WTC11 (cell line): ENCODE data around the gene EIF3K. TPM values are rescaled to one million over a fixed set of nuclear protein-coding genes. Genes with fewer than 3 reads are reported as not detected.
A peak's percentile ranks its signal among the peaks of the same experiment; 100 is the strongest.

Experiments used
- ATAC-seq: fragments of 200-7000 bp; cut with Tn5 transposase; 2 replicates; pipeline ENCODE4 v1.10.0; 2021; ENCODE audit warnings: mild to moderate bottlenecking, moderate library complexity
- CTCF ChIA-PET: fragments of 300-600 bp; sonication (Branson Sonifier 250); formaldehyde crosslinking; loops from one replicate; lab custom pipeline; 2021; ENCODE audit warnings: antibody characterized with exemption; lab: Charles Lee
- POLR2A ChIA-PET: fragments of 350-600 bp; sonication (Branson Sonifier 250); formaldehyde crosslinking; loops from one replicate; lab custom pipeline; 2021; ENCODE audit warnings: antibody characterized with exemption; lab: Charles Lee
- DNase-seq: peaks from one replicate; pipeline ENCODE4 v3.0.0; 2021; ENCODE audit warnings: low spot score
- H3K27ac Mint-ChIP-seq: 2 replicates; pipeline ENCODE4 v1.8.0; 2021; ENCODE audit warnings: mixed read lengths
- H3K27me3 Mint-ChIP-seq: 2 replicates; pipeline ENCODE4 v1.8.0; 2021; ENCODE audit warnings: low read depth, mild to moderate bottlenecking, moderate library complexity, mixed read lengths
- H3K36me3 Mint-ChIP-seq: 2 replicates; pipeline ENCODE4 v1.8.0; 2021; ENCODE audit warnings: mixed read lengths
- H3K4me1 Mint-ChIP-seq: 2 replicates; pipeline ENCODE4 v1.8.0; 2022; ENCODE audit warnings: mixed read lengths
- H3K4me3 Mint-ChIP-seq: 2 replicates; pipeline ENCODE4 v1.8.0; 2021; ENCODE audit warnings: mild to moderate bottlenecking, moderate library complexity, mixed read lengths
- H3K9me3 Mint-ChIP-seq: 2 replicates; pipeline ENCODE4 v1.8.0; 2021; ENCODE audit warnings: mixed read lengths
- MXD4 ChIP-seq: fragments of 250-450 bp; sonication (Bioruptor Pico); IDR thresholded peaks from 2 replicates; pipeline ENCODE4 v1.8.0; 2021; ENCODE audit warnings: mild to moderate bottlenecking, moderate library complexity, borderline replicate concordance
- NFE2L1 ChIP-seq: sonication (generic); formaldehyde crosslinking; IDR thresholded peaks from 2 replicates; pipeline ENCODE4 v1.8.1; 2023; ENCODE audit warnings: missing genetic modification reagents
- NFYB ChIP-seq: sonication (generic); formaldehyde crosslinking; conservative IDR thresholded peaks from 2 replicates; pipeline ENCODE4 v1.8.0; 2022; ENCODE audit warnings: low read depth, missing genetic modification reagents
- PRRX2 ChIP-seq: fragments of 250-450 bp; sonication (Bioruptor Pico); IDR thresholded peaks from 2 replicates; pipeline ENCODE4 v1.8.0; 2021; ENCODE audit warnings: mild to moderate bottlenecking
- TEAD1 ChIP-seq: sonication (generic); formaldehyde crosslinking; IDR thresholded peaks from 2 replicates; pipeline ENCODE4 v1.8.0; 2022; ENCODE audit warnings: mild to moderate bottlenecking, missing genetic modification reagents
- ZNF263 ChIP-seq: sonication (generic); formaldehyde crosslinking; IDR thresholded peaks from 2 replicates; pipeline ENCODE4 v1.8.1; 2022; ENCODE audit warnings: low read depth, mild to moderate bottlenecking, moderate library complexity, missing genetic modification reagents
- ZNF396 ChIP-seq: fragments of 250-450 bp; sonication (Bioruptor Pico); IDR thresholded peaks from 2 replicates; pipeline ENCODE4 v1.8.0; 2021; ENCODE audit warnings: mild to moderate bottlenecking, moderate library complexity, borderline replicate concordance
- ZNF416 ChIP-seq: fragments of 250-450 bp; sonication (Bioruptor Pico); IDR thresholded peaks from 2 replicates; pipeline ENCODE4 v1.9.0; 2021; ENCODE audit warnings: mild to moderate bottlenecking, inconsistent platforms
- total RNA-seq: library from RNA; stranded (reverse); gene quantifications from 3 replicates; pipeline ENCODE4 v1.2.3, GENCODE V29; 2021
- TF ChIP-seq, protein P1 (sequence below): sonication (generic); formaldehyde crosslinking; IDR thresholded peaks from 2 replicates; pipeline ENCODE4 v1.8.0; 2023; ENCODE audit warnings: missing genetic modification reagents, mild to moderate bottlenecking, borderline replicate concordance
- TF ChIP-seq, protein P2 (sequence below): sonication (generic); formaldehyde crosslinking; IDR thresholded peaks from 2 replicates; pipeline ENCODE4 v1.8.0; 2023; ENCODE audit warnings: missing genetic modification reagents
- TF ChIP-seq, protein P3 (sequence below): sonication (generic); formaldehyde crosslinking; IDR thresholded peaks from 2 replicates; pipeline ENCODE4 v1.8.1; 2022; ENCODE audit warnings: low read depth, mild to moderate bottlenecking, moderate library complexity, missing genetic modification reagents, borderline replicate concordance
- TF ChIP-seq, protein P4 (sequence below): sonication (generic); formaldehyde crosslinking; IDR thresholded peaks from 2 replicates; pipeline ENCODE4 v1.8.1; 2023; ENCODE audit warnings: mild to moderate bottlenecking, missing genetic modification reagents
- TF ChIP-seq, protein P5 (sequence below): sonication (generic); formaldehyde crosslinking; IDR thresholded peaks from 2 replicates; pipeline ENCODE4 v1.8.0; 2022; ENCODE audit warnings: missing genetic modification reagents
- TF ChIP-seq, protein P6 (sequence below): fragments of 250-450 bp; sonication (Bioruptor Pico); IDR thresholded peaks from 2 replicates; pipeline ENCODE4 v1.9.0; 2021; ENCODE audit warnings: mild to moderate bottlenecking, borderline replicate concordance

Gene EIF3K
- total RNA-seq, 1 experiment from 2014 or later: 416 TPM

DNA sequence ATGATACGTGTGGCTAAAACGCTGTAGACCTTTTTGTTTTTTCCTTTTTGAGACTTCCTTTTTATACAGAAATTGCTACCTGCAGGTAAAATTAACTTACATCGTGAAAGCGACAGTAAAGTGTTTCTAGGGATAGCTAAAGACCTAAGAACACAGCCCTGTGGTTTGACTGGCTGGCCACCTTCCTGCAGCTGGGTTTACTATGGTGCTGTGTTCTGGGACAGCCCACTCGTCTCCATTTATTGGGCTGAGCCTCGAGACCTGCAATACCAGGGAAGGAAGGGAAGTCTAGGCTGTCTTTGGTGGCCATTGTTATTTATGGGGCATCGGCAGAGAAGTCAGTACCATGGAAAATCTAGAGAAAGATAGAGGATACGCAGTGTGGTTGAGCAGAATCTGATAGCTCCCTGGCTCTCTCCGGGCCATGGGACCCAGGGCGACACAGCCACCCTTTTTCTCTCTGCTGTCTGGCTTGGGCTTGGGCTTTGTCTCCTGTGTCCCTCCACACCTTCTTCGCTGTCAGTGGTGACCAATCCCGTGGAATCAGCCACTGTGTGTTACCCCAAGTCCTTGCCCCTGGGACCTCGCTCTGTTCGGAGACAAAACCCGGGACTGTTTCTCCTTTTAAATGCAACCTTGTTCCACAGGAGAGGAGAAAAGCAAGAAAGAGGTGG is 59.4 kb downstream of the EIF3K start:
- no peak overlapping the region for H3K4me3 Mint-ChIP-seq
- POLR2A ChIA-PET: no interaction called here
- TF ChIP-seq NFE2L1 (CRISPR knock-in tag): no peak
- no peak for TF ChIP-seq MXD4 (CRISPR knock-in tag)
- TF ChIP-seq, protein P1, sequence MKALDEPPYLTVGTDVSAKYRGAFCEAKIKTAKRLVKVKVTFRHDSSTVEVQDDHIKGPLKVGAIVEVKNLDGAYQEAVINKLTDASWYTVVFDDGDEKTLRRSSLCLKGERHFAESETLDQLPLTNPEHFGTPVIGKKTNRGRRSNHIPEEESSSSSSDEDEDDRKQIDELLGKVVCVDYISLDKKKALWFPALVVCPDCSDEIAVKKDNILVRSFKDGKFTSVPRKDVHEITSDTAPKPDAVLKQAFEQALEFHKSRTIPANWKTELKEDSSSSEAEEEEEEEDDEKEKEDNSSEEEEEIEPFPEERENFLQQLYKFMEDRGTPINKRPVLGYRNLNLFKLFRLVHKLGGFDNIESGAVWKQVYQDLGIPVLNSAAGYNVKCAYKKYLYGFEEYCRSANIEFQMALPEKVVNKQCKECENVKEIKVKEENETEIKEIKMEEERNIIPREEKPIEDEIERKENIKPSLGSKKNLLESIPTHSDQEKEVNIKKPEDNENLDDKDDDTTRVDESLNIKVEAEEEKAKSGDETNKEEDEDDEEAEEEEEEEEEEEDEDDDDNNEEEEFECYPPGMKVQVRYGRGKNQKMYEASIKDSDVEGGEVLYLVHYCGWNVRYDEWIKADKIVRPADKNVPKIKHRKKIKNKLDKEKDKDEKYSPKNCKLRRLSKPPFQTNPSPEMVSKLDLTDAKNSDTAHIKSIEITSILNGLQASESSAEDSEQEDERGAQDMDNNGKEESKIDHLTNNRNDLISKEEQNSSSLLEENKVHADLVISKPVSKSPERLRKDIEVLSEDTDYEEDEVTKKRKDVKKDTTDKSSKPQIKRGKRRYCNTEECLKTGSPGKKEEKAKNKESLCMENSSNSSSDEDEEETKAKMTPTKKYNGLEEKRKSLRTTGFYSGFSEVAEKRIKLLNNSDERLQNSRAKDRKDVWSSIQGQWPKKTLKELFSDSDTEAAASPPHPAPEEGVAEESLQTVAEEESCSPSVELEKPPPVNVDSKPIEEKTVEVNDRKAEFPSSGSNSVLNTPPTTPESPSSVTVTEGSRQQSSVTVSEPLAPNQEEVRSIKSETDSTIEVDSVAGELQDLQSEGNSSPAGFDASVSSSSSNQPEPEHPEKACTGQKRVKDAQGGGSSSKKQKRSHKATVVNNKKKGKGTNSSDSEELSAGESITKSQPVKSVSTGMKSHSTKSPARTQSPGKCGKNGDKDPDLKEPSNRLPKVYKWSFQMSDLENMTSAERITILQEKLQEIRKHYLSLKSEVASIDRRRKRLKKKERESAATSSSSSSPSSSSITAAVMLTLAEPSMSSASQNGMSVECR (CRISPR knock-in tag): no peak
- TF ChIP-seq, protein P2, sequence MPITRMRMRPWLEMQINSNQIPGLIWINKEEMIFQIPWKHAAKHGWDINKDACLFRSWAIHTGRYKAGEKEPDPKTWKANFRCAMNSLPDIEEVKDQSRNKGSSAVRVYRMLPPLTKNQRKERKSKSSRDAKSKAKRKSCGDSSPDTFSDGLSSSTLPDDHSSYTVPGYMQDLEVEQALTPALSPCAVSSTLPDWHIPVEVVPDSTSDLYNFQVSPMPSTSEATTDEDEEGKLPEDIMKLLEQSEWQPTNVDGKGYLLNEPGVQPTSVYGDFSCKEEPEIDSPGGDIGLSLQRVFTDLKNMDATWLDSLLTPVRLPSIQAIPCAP (CRISPR knock-in tag): no peak
- TF ChIP-seq, protein P3, sequence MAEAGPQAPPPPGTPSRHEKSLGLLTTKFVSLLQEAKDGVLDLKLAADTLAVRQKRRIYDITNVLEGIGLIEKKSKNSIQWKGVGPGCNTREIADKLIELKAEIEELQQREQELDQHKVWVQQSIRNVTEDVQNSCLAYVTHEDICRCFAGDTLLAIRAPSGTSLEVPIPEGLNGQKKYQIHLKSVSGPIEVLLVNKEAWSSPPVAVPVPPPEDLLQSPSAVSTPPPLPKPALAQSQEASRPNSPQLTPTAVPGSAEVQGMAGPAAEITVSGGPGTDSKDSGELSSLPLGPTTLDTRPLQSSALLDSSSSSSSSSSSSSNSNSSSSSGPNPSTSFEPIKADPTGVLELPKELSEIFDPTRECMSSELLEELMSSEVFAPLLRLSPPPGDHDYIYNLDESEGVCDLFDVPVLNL (CRISPR knock-in tag): no peak
- TF ChIP-seq, protein P4, sequence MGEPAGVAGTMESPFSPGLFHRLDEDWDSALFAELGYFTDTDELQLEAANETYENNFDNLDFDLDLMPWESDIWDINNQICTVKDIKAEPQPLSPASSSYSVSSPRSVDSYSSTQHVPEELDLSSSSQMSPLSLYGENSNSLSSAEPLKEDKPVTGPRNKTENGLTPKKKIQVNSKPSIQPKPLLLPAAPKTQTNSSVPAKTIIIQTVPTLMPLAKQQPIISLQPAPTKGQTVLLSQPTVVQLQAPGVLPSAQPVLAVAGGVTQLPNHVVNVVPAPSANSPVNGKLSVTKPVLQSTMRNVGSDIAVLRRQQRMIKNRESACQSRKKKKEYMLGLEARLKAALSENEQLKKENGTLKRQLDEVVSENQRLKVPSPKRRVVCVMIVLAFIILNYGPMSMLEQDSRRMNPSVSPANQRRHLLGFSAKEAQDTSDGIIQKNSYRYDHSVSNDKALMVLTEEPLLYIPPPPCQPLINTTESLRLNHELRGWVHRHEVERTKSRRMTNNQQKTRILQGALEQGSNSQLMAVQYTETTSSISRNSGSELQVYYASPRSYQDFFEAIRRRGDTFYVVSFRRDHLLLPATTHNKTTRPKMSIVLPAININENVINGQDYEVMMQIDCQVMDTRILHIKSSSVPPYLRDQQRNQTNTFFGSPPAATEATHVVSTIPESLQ (CRISPR knock-in tag): no peak
- no peak for TF ChIP-seq TEAD1 (CRISPR knock-in tag)
- TF ChIP-seq NFYB (CRISPR knock-in tag): no peak
- TF ChIP-seq, protein P5, sequence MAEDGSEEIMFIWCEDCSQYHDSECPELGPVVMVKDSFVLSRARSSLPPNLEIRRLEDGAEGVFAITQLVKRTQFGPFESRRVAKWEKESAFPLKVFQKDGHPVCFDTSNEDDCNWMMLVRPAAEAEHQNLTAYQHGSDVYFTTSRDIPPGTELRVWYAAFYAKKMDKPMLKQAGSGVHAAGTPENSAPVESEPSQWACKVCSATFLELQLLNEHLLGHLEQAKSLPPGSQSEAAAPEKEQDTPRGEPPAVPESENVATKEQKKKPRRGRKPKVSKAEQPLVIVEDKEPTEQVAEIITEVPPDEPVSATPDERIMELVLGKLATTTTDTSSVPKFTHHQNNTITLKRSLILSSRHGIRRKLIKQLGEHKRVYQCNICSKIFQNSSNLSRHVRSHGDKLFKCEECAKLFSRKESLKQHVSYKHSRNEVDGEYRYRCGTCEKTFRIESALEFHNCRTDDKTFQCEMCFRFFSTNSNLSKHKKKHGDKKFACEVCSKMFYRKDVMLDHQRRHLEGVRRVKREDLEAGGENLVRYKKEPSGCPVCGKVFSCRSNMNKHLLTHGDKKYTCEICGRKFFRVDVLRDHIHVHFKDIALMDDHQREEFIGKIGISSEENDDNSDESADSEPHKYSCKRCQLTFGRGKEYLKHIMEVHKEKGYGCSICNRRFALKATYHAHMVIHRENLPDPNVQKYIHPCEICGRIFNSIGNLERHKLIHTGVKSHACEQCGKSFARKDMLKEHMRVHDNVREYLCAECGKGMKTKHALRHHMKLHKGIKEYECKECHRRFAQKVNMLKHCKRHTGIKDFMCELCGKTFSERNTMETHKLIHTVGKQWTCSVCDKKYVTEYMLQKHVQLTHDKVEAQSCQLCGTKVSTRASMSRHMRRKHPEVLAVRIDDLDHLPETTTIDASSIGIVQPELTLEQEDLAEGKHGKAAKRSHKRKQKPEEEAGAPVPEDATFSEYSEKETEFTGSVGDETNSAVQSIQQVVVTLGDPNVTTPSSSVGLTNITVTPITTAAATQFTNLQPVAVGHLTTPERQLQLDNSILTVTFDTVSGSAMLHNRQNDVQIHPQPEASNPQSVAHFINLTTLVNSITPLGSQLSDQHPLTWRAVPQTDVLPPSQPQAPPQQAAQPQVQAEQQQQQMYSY (CRISPR knock-in tag): no peak
- TF ChIP-seq, all 79 proteins: peak for 0
- peaks cover 25% of the 10 kb centered on the region for H3K36me3 Mint-ChIP-seq
- H3K4me1 Mint-ChIP-seq: peaks cover 73% of the 10 kb centered on the region
- no peaks in the 10 kb centered on the region for H3K27me3 Mint-ChIP-seq
- peaks cover 9% of the 10 kb centered on the region for H3K9me3 Mint-ChIP-seq
- DNase-seq (no peak), ATAC-seq (no peak)
- H3K27ac Mint-ChIP-seq: peak overlapping the region; percentile 94
- CTCF ChIA-PET: interaction anchor here (1.1 to 1.2 kb wide), 2 partner anchors 40 to 44 kb away, joined by 4 to 7 read pairs; no protein-coding TSS in a partner anchor

DNA sequence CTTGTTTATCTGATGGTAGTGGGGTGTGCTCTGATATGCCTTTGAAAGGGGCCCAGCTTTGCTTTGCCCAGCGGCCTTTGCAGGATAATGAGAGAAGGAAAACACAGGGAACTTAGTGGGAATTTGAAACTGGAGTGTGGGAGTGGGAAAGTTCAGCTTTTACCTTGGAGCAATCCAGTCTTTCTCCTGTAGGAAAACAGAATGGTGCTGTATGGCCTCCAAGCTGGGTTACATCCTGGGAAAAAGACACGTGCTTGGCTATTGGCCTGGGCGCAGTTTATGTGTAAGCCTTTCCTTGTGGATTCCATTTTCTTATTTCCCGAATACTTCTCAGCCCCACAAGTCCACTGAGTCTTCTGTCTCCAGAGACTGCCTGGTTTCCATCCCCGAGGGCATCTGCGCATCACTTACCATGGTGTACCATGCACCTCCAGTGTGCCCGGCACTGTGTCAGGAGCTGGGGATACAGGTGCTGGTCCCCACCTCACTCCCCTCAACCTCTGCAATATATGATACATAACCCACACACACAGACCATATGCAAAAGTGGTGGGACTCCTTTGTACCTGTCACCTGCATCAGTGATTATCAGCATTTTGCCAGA is 60.0 kb downstream of the EIF3K start:
- Mint-ChIP-seq H3K27me3 (no peaks in the 10 kb centered on the region), H3K4me1 (peaks cover 77% of the 10 kb centered on the region), H3K36me3 (peaks cover 25% of the 10 kb centered on the region), H3K9me3 (peaks cover 9% of the 10 kb centered on the region), H3K4me3 (no peak overlapping the region), H3K27ac (peak overlapping the region; percentile 94)
- ATAC-seq: no peak
- ChIA-PET CTCF (interaction anchor here (1.1 to 1.2 kb wide), 2 partner anchors 40 to 45 kb away, joined by 4 to 7 read pairs; no protein-coding TSS in a partner anchor), POLR2A (no interaction called here)
- TF ChIP-seq PRRX2 (CRISPR knock-in tag) (no peak), ZNF263 (no peak), ZNF396 (CRISPR knock-in tag) (no peak), ZNF416 (no peak), NFE2L1 (CRISPR knock-in tag) (no peak)
- TF ChIP-seq, protein P6, sequence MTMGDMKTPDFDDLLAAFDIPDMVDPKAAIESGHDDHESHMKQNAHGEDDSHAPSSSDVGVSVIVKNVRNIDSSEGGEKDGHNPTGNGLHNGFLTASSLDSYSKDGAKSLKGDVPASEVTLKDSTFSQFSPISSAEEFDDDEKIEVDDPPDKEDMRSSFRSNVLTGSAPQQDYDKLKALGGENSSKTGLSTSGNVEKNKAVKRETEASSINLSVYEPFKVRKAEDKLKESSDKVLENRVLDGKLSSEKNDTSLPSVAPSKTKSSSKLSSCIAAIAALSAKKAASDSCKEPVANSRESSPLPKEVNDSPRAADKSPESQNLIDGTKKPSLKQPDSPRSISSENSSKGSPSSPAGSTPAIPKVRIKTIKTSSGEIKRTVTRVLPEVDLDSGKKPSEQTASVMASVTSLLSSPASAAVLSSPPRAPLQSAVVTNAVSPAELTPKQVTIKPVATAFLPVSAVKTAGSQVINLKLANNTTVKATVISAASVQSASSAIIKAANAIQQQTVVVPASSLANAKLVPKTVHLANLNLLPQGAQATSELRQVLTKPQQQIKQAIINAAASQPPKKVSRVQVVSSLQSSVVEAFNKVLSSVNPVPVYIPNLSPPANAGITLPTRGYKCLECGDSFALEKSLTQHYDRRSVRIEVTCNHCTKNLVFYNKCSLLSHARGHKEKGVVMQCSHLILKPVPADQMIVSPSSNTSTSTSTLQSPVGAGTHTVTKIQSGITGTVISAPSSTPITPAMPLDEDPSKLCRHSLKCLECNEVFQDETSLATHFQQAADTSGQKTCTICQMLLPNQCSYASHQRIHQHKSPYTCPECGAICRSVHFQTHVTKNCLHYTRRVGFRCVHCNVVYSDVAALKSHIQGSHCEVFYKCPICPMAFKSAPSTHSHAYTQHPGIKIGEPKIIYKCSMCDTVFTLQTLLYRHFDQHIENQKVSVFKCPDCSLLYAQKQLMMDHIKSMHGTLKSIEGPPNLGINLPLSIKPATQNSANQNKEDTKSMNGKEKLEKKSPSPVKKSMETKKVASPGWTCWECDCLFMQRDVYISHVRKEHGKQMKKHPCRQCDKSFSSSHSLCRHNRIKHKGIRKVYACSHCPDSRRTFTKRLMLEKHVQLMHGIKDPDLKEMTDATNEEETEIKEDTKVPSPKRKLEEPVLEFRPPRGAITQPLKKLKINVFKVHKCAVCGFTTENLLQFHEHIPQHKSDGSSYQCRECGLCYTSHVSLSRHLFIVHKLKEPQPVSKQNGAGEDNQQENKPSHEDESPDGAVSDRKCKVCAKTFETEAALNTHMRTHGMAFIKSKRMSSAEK: no peak
- DNase-seq: no peak
